Fibroblast of mammary gland (primary cell): ENCODE measurements around the gene TPSAB1.

ENCODE experiments used
- DNase-seq: peaks from one replicate; pipeline ENCODE4 v3.0.0-alpha.2; 2010; ENCODE audit warnings: low read depth
- H3K4me3 ChIP-seq: 2 replicates; pipeline ENCODE4 v1.5.1; 2011; ENCODE audit warnings: low read depth, mild to moderate bottlenecking, low read length, moderate library complexity; ENCODE audit not compliant: control insufficient read depth
- TF ChIP-seq, protein P1 (sequence below): conservative IDR thresholded peaks from 2 replicates; pipeline ENCODE4 v1.5.1; 2011; ENCODE audit warnings: low read depth, low read length, inconsistent platforms; ENCODE audit not compliant: control insufficient read depth, insufficient read depth

Gene TPSAB1

DNA sequence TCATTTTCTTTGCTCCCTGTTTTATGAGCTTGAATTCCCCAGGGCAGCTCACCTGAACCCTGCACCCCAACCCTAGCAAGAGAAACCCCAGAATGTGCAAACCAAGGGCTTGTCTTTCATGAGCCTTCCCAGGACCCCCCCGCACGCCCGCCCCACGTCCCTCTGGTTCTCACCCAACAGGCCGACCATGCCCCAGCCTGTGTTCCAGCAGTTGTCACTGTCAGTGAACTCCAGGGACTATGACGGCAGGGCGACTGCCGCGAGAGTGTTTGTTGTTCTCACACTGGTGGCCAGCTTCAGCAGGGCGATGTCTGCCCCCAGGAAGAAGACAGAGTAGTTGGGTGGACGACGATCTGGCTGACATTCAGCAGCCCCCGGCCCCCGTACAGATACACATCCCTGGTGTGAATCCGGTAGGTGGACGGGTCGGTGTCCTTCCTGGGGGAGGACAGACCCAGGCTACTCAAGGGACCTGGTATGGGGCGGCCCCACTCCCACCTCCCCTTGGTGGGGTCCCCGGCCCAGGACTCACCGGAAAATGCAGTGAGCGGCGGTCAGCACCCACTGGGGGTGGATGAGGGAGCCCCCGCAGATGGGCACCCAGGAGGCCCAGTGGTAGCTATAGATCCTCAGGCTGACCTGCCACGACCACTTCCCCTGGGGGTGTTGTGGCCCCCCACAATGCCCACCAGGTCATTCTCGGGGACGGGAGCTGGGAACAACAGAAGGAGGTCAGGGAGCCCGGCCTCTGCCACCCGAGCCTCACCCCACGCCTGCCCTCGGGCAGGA is 35.5 kb downstream of the TPSAB1 start:
- no peak for DNase-seq

DNA sequence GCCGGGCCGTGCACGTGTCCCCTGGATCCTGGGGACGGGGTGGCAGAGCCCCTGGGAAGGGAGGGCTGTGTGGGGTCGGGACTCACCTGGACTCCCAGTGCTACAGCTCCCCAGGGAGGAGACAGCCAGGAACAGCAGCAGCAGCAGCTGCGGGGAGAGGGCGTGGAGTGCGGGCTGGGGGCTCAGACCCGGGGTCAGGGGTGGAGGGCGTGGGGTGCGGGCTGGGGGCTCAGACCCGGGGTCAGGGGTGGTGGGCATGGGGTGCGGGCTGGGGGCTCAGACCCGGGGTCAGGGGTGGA is 36.0 kb downstream of the TPSAB1 start:
- TF ChIP-seq, protein P1, sequence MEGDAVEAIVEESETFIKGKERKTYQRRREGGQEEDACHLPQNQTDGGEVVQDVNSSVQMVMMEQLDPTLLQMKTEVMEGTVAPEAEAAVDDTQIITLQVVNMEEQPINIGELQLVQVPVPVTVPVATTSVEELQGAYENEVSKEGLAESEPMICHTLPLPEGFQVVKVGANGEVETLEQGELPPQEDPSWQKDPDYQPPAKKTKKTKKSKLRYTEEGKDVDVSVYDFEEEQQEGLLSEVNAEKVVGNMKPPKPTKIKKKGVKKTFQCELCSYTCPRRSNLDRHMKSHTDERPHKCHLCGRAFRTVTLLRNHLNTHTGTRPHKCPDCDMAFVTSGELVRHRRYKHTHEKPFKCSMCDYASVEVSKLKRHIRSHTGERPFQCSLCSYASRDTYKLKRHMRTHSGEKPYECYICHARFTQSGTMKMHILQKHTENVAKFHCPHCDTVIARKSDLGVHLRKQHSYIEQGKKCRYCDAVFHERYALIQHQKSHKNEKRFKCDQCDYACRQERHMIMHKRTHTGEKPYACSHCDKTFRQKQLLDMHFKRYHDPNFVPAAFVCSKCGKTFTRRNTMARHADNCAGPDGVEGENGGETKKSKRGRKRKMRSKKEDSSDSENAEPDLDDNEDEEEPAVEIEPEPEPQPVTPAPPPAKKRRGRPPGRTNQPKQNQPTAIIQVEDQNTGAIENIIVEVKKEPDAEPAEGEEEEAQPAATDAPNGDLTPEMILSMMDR: no peak
- DNase-seq: no peak
- H3K4me3 ChIP-seq: no peak overlapping the region

More for the DNA sequence above, 35.5 kb downstream of the TPSAB1 start:
- TF ChIP-seq, protein P1: no peak
- H3K4me3 ChIP-seq: no peak overlapping the region

DNA sequence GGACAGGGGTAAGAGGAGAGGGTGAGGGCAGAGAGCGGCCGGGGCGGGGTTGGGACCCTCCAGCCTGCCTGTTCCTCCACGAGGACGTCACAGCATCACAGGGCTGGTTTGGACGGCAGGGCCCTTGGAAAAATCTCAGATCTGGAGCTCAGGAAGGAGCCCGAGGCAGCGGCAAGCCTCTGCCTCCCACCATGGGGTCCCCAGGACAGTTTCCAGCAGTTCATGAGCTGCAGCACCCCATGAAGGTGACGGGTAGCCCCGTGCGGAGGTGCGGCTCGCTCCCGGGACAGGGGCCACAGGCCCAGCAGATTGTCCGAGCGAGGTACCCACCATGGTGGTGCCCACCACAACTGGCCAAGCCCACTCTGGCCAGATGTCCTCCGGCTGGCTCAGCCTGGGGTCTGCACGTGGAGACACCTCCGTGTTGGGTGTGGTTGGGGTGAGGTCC is 36.7 kb downstream of the TPSAB1 start:
- no peak overlapping the region for H3K4me3 ChIP-seq
- TF ChIP-seq, protein P1: no peak
- no peak for DNase-seq

- DNase-seq: no peak
- H3K4me3 ChIP-seq: no peak overlapping the region
- TF ChIP-seq, protein P1: no peak
Measured at GRCh38 chr16:1277617-1278282, 37.2 kb downstream of the TPSAB1 start.

- H3K4me3 ChIP-seq: no peak overlapping the region
- DNase-seq: no peak
- TF ChIP-seq, protein P1: no peak
Measured at GRCh38 chr16:1278477-1278876, 38.0 kb downstream of the TPSAB1 start.

- no peak overlapping the region for H3K4me3 ChIP-seq
- TF ChIP-seq, protein P1: no peak
- DNase-seq: no peak
Measured at GRCh38 chr16:1279081-1279944, 38.8 kb downstream of the TPSAB1 start.
